ENCODE measurements around the gene PRR35.
"Not testable (repeated sequence)": the region's sequence is repeated elsewhere in the genome, so short reads cannot be mapped to it uniquely, and the experiment has no call there.

The PRR35 gene

DNA sequence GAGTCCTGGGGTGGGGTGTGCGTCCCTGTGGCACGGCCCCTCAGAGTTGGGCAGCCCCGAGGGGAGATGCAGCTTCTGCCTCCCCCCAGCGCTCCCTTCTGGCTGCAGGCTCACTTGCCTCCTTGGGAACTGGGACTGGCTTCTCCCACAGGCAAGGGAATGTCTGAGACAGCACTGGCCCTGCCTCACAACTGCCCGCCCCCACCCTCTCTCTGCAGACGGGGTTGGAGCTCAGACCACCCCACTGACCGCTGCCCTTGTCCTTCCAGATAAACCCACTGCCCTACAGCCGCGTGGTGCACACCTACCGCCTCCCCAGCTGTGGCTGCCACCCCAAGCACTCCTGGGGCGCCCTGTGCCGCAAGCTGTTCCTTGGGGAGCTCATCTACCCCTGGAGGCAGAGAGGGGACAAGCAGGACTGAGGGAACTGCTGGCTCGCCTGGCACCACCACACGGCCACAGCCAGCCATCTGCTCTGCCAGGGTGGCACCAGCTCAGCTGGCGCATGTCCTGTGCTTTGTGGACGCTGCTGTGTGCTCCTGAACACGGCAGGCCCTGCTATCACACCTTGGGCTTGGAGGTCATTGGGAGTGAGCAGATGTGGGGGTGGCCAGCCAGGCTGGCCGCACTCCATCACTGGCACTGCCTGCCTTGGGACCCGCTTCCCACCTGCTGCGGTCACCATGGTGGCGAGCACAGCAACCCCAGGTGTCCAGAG, 22.6 kb downstream of the PRR35 start:
- DNase-seq = no peak

DNA sequence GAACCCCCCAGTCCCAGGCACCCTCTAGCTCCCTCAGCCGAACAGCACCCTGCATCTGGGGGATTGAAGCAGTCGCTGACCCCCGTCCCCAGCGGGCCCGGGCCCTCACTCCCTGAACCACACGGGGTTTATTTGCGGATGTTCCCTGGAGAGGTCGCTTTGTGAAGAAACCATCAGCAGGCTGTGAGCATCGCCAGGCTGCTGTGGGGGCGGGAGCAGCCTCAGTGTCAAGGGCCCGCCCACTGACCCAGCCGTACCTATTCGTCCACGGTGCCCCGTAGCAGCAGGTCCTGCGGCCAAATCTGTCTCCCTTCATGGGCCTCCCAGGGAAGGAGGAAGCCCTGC, 23.2 kb downstream of the PRR35 start:
- no peak for DNase-seq

DNA sequence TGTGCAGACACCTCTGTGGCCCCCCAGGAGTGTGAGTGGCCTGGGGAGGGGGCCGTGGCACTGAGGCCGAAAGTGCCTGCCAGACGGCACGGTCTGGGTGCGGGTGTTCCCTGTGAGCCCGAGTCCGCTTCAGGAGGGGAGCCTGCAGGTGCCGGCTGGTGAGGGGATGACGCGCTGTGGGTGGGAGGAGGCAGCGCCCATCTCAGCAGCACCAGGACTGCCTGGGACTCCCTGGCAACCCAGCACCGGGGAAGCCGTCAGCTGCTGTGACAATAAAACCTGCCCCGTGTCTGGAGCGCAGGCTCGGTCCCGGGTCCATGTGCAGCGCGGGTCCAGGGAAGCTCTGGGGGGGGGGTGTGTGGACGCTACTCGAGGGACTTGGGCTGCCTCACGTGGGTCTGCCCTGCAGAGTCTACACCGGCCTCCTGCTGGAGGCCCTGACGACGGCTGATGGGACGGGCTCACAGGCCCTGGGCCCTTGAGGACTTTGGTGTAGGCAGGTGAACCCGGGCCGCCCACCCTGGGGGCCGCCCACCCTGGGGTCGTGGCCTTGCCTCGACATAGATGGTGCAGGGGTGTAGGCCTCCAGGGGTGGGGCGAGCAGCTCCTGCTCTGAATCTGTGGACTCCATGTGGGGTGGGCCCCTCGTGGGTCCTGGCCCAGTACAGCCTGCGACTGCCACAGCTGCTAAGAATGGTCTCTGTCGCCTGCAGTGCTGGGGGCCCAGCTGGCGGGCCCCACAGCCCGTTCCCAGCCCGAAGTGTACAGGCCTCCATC, 23.8 kb downstream of the PRR35 start:
- DNase-seq = no peak

DNA sequence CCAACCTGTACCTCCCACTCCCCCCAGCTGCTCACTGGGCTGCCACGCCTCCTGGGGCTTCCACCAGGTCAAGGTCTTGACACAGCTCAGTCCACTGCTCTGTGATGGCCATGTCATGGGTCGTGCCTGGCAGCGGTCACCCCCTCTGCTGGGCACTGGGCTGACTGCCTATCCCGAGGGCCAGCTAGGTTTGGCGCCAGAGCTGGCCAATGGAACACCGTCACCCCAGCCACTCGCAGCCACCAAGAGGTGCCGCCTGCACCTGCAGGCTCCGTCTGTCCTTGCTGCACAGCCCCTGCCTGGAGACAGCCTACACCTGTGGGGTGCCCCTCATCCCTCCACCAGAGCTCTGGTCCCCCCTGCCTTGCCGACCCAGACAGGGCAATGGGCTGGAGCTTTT, 25.2 kb downstream of the PRR35 start:
- no peak for DNase-seq

DNA sequence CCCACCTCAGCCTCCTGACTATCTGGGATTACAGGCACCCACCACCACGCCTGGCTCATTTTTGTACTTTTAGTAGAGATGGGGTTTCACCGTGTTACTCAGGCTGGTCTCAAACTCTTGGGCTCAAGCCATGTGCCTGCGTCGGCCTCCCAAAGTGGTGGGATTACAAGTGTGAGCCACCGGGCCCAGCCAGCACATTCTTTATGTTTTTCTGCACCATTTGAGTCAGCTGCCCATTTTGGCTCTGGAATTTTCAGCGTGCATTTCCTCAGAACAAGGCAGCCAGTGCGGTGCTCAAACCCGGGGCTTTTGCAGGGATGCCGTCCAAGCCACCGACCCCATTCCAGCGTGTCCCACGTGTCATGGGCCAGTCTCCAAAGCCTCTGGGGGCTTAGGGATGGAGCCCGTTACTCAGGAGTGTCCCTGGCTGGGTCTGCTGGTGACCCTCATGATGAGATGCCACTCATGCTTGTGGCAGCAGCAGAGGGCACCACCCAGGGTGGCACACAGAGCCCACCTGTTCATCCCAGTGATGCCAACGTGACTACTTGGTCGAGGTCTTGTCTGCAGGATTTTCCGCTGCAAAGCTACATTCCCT, 26.0 kb downstream of the PRR35 start:
- DNase-seq = no peak

DNA sequence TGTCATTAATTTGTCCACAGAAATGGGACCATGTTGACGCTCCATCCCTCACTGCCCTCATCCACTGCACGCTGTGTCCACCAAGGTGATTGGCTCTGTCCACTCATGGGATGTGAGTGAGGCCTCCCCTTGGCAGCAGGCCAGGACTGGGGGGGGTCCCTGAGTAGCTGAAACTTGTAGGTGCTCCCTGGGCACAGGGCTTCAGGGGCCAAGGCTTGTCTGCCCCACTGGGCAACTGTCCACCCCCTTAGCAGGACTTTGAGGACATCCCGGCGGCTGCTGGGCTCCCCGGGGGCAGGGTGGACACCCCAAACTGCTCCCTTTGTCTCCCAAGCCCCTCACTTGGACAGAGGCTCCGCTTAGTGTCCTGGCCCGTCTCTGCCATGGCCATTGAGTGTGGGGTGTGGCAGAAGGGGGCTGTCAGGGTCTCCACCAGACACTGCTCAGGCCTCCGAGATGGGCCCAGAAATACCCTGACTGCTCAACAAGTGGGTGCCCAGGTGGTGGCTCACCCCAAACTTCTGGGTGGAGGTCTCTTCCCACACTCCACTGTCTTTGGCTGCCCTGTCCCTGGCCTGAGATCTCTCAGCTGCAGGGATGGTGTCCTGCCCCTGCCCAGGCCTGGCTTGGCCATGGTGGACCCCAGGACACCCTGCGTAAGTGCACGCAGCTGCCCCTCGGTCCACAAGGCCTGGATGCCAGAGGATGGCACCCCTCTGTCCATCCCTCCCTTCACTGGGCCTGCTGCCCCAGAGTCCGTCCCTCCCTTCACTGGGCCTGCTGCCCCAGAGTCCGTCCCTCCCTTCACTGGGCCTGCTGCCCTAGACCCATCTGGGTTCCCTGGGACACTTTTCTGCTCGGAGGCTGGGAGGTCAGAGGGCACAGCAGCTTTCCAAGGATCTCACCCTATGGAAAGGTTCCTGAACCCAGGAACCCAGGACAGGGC, 26.7 kb downstream of the PRR35 start:
- no peak for DNase-seq

DNA sequence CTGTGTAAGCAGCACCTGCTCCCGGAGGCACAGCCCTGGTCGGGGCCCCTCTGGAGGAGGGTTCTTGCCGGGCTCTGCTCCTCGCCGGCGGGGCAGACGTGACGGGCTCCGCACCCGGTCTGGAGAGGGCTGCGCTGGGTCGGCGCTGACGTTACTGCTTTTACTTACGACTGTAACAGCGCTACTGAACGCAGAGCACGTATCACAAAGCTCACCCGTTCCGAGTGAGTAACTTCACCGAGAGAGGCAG, 28.4 kb downstream of the PRR35 start:
- DNase-seq = no peak

DNA sequence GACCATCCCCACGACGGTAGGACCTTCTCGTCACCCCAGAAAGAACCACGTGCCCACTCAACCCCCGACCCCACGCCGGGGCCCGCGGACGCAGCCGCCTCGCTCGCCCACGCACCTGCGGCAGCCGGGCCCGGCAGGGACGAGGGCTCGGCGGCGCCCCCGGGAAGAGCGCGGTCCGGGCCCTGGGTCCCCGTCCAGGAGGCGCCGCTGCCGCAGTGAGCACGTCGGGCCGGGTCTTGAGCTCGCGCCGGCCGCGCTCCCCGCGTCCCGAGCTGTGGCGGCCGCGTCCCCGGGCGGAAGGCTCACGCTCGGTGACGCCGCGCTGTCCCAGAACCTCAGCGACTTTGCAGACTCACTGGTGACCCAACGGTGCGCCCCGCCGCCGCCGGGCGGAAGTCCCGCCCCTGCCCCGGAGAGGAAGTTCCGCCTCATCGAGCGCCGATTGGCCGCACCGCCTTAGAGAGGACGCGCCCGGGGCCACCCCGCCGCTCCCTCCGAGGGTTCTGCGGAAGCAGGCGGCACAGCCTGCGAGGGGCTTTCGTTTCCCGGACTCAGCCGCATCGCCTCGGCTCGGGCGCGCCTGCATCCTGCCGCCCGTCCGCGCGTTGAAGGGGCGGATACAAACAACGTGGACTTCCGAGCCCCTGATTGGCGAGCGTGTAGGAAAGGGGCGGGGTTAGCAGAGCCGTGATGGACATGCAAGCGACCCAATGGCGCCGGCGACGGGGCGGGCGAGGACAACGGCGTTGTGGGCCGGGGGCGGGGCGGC, 28.9 kb downstream of the PRR35 start:
- DNase-seq = peak; percentile 94 to 100

DNA sequence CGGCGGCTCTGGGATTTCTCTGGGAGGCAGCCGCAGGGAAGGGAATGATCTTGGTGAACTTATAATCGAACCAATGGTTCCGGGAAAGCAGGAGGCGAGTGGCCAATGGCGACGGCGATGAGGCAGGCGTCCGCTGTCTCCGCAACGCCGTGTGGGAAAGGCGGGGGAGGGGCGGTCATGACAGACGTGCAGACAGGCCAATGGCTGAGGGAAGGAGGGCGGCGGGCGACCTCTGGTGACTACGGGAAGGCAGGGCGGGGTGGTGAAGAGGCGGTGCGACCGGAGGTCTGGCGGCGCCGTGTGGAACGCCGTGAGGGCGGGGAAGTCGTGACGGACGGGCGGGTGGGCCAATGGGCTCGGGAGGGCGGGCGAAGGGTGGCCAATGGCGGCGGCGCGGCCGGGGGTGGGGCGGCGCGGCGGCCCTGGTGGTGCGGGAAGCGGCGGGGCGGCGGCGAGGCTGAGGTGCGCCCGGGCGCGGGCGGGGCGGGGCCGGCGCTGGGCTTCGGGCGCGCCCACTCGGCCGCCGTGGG, 29.5 kb downstream of the PRR35 start, which contains the start of gene RAB40C:
Gene RAB40C, plus strand, starts transcription at position 409 of the 530 bp plus-strand sequence. CDS start 226 bp downstream, outside the sequence.
- DNase-seq = peak; percentile 99 to 100

DNA sequence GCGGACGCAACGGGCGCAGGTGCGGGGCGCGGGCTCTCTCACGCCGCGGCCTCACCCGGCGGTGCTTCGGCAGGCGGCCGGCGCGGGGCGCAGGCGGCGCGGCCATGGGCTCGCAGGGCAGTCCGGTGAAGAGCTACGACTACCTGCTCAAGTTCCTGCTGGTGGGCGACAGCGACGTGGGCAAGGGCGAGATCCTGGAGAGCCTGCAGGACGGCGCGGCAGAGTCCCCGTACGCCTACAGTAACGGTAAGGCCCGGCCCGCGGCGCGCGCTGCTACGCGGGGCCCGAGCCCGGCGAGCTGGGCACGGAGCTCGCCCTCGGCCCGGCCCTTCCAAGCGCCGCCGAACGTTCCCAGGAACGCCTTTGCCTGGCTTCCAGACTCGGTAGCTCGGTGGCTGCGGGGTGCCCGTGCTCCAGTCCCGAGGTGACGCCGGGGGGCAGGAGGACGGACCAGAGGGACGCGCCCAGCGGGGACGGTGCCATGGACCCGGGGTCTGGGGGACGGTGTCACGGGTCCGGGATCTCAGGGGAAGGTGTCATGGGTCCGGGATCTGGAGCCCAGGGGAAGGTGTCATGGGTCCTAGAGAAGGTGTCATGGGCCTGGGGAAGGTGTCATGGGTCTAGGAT, 30.1 kb downstream of the PRR35 start:
- DNase-seq = no peak

DNA sequence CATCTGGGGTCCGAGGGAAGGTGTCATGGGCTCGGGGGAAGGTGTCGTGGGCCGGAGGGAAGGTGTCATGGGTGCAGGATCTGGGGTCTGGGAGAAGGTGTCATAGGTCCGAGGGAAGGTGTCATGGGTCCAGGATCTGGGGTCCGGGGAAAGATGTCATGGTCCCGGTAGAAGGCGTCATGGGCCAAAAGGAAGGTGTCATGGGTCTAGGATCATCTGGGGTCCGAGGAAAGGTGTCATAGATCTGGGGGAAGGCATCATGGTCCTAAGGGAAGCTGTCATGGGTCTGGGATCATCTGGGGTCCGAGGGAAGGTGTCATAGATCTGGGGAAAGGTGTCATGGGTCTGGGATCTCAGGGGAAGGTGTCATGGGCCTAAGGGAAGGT, 30.6 kb downstream of the PRR35 start:
- no peak for DNase-seq

DNA sequence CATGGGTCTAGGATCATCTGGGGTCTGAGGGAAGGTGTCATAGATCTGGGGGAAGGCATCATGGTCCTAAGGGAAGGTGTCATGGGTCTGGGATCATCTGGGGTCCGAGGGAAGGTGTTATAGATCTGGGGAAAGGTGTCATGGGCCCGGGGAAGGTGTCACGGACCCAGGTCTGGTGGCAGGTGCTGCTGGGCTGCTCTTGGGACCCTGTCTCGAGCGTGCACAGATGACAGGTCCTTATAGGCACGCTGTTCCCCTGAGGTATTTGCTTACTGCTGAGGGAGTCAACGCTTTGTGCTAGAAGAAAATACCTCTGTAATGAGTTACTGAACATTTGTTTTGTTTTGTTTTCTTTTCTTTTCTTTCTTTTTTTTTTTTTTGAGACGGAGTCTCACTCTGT, 31.0 kb downstream of the PRR35 start:
- DNase-seq = no peak

DNA sequence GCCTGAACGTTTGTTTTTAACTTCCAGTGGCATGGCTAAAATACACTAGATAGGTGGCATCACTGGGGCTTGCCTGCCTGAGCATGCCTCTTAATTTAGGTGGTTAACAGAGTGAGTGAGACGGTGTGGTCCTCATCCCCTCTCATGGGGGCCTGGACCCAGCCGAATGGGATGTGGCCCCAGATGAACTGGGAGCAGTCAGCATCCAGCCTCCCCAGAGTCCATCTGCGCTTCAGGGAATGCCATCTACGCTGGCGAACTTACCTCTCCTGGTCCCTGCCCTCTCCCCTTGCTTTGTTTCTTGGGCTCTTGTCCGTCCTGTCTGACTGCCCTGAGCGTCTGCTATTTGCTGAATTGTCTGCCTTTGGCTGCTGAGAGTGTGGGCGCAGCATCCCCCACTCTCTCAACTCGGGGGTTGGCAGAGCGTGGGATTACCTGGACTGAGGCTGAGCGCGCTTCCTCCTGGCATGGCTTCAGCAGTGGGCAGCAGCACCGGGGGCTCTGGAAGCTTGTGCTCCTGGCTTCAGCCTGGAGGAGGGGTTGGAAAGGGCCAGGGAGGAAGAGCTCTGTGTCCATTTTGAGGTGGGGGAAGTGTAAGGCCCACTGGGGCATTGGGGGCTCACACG, 31.8 kb downstream of the PRR35 start:
- DNase-seq = no peak

DNA sequence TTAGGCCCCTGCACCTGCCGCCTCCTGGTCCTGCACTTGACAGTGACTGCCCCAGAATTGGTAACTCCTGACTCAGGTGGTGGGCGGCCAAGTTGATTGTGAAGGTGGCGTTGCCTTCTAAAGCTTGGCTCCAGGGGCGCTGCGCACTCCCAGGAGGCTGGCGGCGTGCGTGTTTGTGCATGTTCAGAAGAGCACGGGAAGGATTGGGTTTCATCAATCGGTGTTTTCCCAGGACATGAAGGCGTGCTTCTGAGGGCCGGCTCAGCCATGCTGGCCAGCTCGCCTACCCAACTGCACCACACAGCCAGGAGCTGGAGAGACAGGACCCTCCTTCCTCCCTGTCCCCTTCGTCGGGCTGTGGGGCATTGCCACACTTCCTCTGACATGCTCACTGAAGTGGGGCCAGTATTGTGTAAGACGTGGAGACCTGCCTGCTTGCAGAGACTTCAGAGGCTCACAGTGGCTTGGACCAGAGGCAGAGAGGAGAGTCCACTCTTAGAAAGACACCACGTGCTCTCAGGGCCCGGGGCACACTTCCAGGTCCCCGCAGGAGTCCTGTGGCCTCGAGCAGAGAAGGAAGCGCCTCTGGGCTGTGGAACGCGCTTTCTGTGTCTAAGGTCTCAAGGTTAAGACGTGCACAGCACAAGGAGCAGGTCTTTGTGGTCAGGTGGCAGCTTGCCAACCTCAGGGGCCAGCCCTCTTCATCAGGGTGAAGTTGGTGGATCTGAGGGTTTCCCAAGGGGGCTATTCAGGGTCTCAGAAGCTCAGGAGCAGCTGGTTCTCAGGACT, 32.5 kb downstream of the PRR35 start:
- DNase-seq = peak; percentile 86

DNA sequence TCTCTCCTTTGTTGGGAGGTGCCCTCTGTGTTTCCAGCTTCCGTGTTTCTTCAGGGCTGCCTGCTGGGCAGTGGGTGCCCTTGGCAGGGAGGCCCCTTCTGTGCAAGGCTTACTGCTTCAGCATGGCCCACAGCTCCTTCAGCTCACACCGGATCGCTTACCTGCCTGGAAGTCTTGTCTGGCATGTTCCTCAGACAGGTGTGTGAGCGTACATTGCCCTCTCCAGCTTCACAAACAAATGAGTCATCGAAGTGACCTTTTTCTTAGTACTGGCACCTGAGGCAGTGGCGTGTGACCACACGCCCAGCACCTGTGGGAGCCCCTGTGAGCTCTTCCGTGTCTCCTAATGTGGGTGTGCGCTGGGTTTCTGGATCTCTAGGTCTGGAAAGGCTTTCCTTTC, 33.2 kb downstream of the PRR35 start:
- peak; percentile 74 to 75 for DNase-seq

DNA sequence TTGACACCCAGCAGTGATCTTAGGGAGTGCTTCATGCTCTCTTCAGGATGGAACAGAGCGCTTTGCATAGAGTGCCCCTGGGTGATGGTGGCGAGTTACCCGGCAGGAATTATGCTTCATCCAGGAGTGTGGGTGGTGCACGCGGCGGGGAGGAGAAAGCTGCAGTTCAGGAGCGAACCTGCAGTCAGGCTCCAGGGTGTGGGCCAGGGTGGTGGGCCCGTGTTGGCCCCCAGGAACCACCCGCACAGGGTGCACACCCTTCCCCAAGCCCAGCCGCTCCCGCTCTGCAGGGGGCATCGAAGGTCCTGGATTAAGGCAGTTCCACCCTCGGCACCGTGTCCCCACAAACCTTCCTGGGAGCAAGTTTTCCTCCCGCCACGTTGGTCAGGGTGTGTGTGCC, 33.6 kb downstream of the PRR35 start:
- DNase-seq = no peak

DNA sequence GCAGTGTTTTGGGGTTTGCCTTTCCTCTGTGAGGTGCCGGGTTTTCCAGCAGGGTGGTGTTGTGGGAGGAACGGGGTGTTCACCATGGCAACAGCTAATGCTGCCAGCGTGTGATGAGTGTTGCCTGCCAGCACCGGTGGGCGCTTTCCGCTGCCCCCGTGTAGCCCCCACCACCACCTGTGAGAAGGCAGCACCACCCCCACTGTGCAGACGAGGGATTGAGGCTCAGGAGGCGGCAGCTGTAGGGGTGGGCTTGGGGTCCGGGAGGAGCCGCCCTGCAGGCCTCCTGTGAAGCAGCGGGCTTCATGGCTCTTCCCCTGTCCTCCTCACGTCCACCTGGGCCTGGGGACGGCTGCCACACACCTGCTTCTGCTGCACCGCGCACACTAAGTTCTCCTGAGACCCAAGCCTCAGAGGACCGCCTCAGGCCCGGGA, 34.9 kb downstream of the PRR35 start:
- DNase-seq = no peak

DNA sequence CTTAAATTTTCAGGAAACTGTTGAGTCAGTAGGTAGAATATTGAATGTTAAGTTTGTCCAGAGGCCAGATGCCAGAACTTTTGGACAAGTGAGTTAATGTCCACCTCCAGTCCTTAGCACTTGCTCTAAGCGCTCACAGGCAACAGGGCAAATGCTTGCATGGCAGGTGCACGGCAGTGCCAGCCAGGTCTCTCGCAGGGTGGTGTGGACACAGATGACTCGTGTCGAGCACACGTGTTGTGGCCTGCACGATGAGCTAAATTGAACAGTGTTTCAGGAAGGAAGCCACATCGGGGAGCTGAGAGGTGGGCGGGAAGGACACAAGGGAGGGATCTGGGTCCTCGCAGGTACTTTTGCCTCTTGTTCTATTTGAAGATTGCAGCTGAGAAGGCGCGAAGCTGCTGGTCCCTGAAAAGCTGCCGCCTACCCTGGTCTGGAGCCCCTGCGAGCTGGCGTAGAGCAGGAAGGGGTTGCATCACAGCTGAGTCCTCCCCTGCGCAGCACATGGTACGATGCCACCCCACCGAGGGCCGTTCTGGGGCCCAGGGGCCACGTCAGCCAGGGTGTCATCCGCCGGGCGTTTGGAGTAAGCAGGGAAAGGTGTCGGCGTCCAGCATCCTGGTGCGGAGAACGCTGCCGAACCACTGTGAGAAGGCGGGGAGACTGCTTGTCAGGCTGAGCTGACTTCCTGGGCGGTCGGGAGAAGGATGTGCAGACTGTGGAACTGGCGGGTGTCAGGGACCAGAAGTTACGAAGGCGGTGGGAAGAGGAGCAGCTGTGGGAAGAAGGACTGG, 35.9 kb downstream of the PRR35 start:
- DNase-seq = no peak

DNA sequence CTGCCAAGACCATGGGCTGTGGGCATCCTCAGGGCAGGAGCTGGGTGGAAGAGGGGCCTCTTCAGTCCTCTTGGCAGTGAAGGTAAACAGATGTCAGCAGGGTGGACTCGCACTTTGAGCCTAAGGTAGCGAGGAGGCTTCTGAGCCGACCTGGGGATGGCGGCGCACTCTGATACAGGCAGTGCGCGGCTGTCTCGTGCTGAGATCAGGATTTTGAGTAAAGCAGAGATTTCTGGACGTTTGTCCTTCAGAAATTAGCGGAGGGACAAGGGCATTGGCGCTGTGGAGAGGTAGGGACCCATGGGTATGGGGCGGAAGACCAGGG, 36.5 kb downstream of the PRR35 start:
- DNase-seq = no peak

DNA sequence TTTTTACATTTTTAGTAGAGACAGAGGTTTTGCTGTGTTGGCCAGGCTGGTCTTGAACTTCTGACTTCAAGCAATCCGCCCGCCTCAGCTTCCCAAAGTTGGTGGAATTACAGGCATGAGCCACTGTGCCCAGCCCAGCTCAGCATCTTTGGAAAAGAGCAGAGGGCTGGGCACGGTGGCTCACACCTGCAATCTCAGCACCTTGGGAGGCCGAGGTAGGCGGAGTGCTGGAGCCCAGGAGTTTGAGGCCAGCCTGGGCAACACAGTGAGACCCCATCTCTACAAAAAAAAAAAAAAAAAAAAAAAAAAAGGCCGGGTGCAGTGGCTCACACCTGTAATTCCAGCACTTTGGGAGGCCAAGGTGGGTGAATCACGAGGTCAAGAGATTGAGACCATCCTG, 37.5 kb downstream of the PRR35 start:
- DNase-seq = not testable (repeated sequence)

Data from NCI-H187 (cell line).